ENCODE results near the gene LRRC74A. TPM values are rescaled to one million over a fixed set of nuclear protein-coding genes. Genes with fewer than 3 reads are reported as not detected.

Gene LRRC74A
- total RNA-seq, 1 donor from 2014 or later, result not detected

GRCh38 chr14:76780058-76780345 lies 46.2 kb upstream of the LRRC74A start:
- no peak for DNase-seq (ENCODE audit: extremely low spot score, unreplicated experiment)
- Mint-ChIP-seq H3K27me3 (no peaks in the 10 kb centered on the region), H3K9me3 (no peaks in the 10 kb centered on the region), H3K36me3 (peaks cover 10% of the 10 kb centered on the region), H3K27ac (no peak overlapping the region), H3K4me1 (ENCODE audit: unreplicated experiment) (peaks cover 15% of the 10 kb centered on the region), H3K4me3 (no peak overlapping the region)
- no peak for TF ChIP-seq CTCF (conservative IDR thresholded peaks at IDR 0.05)

- H3K9me3 Mint-ChIP-seq, result no peaks in the 10 kb centered on the region
- H3K4me3 Mint-ChIP-seq, result no peak overlapping the region
- peaks cover 13% of the 10 kb centered on the region for H3K36me3 Mint-ChIP-seq
- peaks cover 16% of the 10 kb centered on the region for H3K4me1 Mint-ChIP-seq (ENCODE audit: unreplicated experiment)
- no peak for TF ChIP-seq CTCF (conservative IDR thresholded peaks at IDR 0.05)
- no peaks in the 10 kb centered on the region for H3K27me3 Mint-ChIP-seq
- DNase-seq (ENCODE audit: extremely low spot score, unreplicated experiment), result no peak
- H3K27ac Mint-ChIP-seq, result no peak overlapping the region
These were observed 45.8 kb upstream of the LRRC74A start for GRCh38 chr14:76780360-76780759.

GRCh38 chr14:76780875-76781647 lies 45.1 kb upstream of the LRRC74A start:
- H3K4me3 Mint-ChIP-seq, result no peak overlapping the region
- H3K27ac Mint-ChIP-seq, result no peak overlapping the region
- DNase-seq (ENCODE audit: extremely low spot score, unreplicated experiment), result no peak
- H3K36me3 Mint-ChIP-seq, result peaks cover 13% of the 10 kb centered on the region
- no peaks in the 10 kb centered on the region for H3K9me3 Mint-ChIP-seq
- no peak for TF ChIP-seq CTCF (conservative IDR thresholded peaks at IDR 0.05)
- H3K4me1 Mint-ChIP-seq (ENCODE audit: unreplicated experiment), result peaks cover 16% of the 10 kb centered on the region
- H3K27me3 Mint-ChIP-seq, result no peaks in the 10 kb centered on the region

- peaks cover 15% of the 10 kb centered on the region for H3K36me3 Mint-ChIP-seq
- H3K9me3 Mint-ChIP-seq, result no peaks in the 10 kb centered on the region
- no peaks in the 10 kb centered on the region for H3K27me3 Mint-ChIP-seq
- no peak for TF ChIP-seq CTCF (conservative IDR thresholded peaks at IDR 0.05)
- peaks cover 16% of the 10 kb centered on the region for H3K4me1 Mint-ChIP-seq (ENCODE audit: unreplicated experiment)
- no peak overlapping the region for H3K4me3 Mint-ChIP-seq
- no peak for DNase-seq (ENCODE audit: extremely low spot score, unreplicated experiment)
- H3K27ac Mint-ChIP-seq, result no peak overlapping the region
These were observed 44.6 kb upstream of the LRRC74A start for GRCh38 chr14:76781648-76782051.

GRCh38 chr14:76782115-76782884 lies 43.9 kb upstream of the LRRC74A start:
- Mint-ChIP-seq H3K27me3 (no peaks in the 10 kb centered on the region), H3K27ac (no peak overlapping the region), H3K4me3 (no peak overlapping the region), H3K36me3 (peaks cover 19% of the 10 kb centered on the region), H3K4me1 (ENCODE audit: unreplicated experiment) (peaks cover 16% of the 10 kb centered on the region), H3K9me3 (no peaks in the 10 kb centered on the region)
- DNase-seq (ENCODE audit: extremely low spot score, unreplicated experiment), result no peak
- TF ChIP-seq CTCF (conservative IDR thresholded peaks at IDR 0.05), result no peak

All from type B pancreatic cell (in vitro differentiated cells).